ENCODE data around the gene MCCC2.

- no peak for TF ChIP-seq CTCF (IDR thresholded peaks at IDR 0.05)
- TF ChIP-seq POLR2A (IDR thresholded peaks at IDR 0.05) = no peak
These were observed 28.7 kb downstream of the MCCC2 start for GRCh38 chr5:71615809-71616208.
